B cell (primary cell): ENCODE data around the gene WDR35. TPM values are rescaled to one million over a fixed set of nuclear protein-coding genes. Genes with fewer than 3 reads are reported as not detected.

ENCODE experiments used
- ATAC-seq: fragments of 200-7000 bp; cut with Tn5 transposase; one replicate; pipeline ENCODE4 v1.10.0; 2021; ENCODE audit warnings: low read depth, mild to moderate bottlenecking, moderate number of reproducible peaks, moderate library complexity
- CTCF ChIA-PET: fragments of 350-600 bp; sonication (Branson Sonifier 250); formaldehyde crosslinking; loops from one replicate; lab custom pipeline; 2021; ENCODE audit warnings: antibody characterized with exemption, inconsistent platforms; lab: Charles Lee
- POLR2A ChIA-PET: fragments of 350-600 bp; sonication (Branson Sonifier 250); formaldehyde crosslinking; loops from one replicate; lab custom pipeline; 2021; ENCODE audit warnings: antibody characterized with exemption; lab: Charles Lee
- DNase-seq: peaks from one replicate; pipeline ENCODE4 v3.0.0; 2013
- H2AFZ ChIP-seq: 2 replicates; pipeline ENCODE4 v1.6.1; 2012; ENCODE audit warnings: mild to moderate bottlenecking, low read depth, low read length; ENCODE audit not compliant: insufficient read depth, poor library complexity, severe bottlenecking
- H3K27ac ChIP-seq, 2 donors: 1 replicate in 1 of 2; 2 replicates in 1 of 2; pipeline ENCODE4 v1.5.1; 2012 to 2013; ENCODE audit warnings: low read length in 2 of 2, mild to moderate bottlenecking in 2 of 2, moderate library complexity in 1 of 2
- H3K27me3 ChIP-seq, 4 experiments: fragments of 200-600 bp in 1 of 4; sonication (generic) in 1 of 4; replicated peaks in 1 of 4; 1 replicate in 2 of 4; 2 replicates in 2 of 4; pipeline versions ENCODE4 v1.6.1 to v1.7.0; 2013 to 2016; ENCODE audit warnings: low read length in 3 of 4, mild to moderate bottlenecking in 2 of 4, mixed read lengths in 1 of 4, moderate library complexity in 1 of 4; ENCODE audit not compliant: insufficient read depth in 4 of 4, control insufficient read depth in 3 of 4; ENCODE audit errors: control extremely low read depth in 1 of 4
- H3K36me3 ChIP-seq, 2 experiments: replicated peaks in 1 of 2; 1 replicate in 1 of 2; 2 replicates in 1 of 2; pipeline versions ENCODE4 v1.6.1 to v1.7.1; 2013; ENCODE audit warnings: low read length in 1 of 2; ENCODE audit not compliant: insufficient read depth in 2 of 2, control insufficient read depth in 1 of 2; ENCODE audit errors: control extremely low read depth in 1 of 2, extremely low read depth in 1 of 2
- H3K4me1 ChIP-seq, 2 donors: fragments of 200-600 bp in 1 of 2; sonication (generic) in 1 of 2; 1 replicate in 1 of 2; 2 replicates in 1 of 2; pipeline versions ENCODE4 v1.5.1 to v1.6.1; 2013 to 2017; ENCODE audit warnings: low read length in 2 of 2; ENCODE audit not compliant: control insufficient read depth in 2 of 2, insufficient read depth in 2 of 2
- H3K4me2 ChIP-seq: replicated peaks from 2 replicates; pipeline ENCODE3; 2012; ENCODE audit warnings: mild to moderate bottlenecking, low read depth, low read length; ENCODE audit not compliant: poor library complexity, severe bottlenecking
- H3K4me3 ChIP-seq, 5 experiments: fragments of 200-600 bp in 1 of 5; sonication (generic) in 1 of 5; 1 replicate in 3 of 5; 2 replicates in 2 of 5; pipeline versions ENCODE4 v1.5.1 to v1.7.0; 2011 to 2016; ENCODE audit warnings: low read length in 4 of 5, mild to moderate bottlenecking in 4 of 5, low read depth in 2 of 5, control low read depth in 1 of 5, moderate library complexity in 1 of 5; ENCODE audit not compliant: insufficient read depth in 1 of 5; ENCODE audit errors: control extremely low read depth in 1 of 5, extremely low read depth in 1 of 5
- H3K79me2 ChIP-seq: fragments of 200-600 bp; sonication (generic); one replicate; pipeline ENCODE4 v1.6.0; 2016; ENCODE audit warnings: low read length; ENCODE audit not compliant: control insufficient read depth, insufficient read depth
- H3K9ac ChIP-seq: fragments of 200-600 bp; sonication (generic); 2 replicates; pipeline ENCODE4 v1.6.1; 2017; ENCODE audit warnings: mild to moderate bottlenecking, low read length, moderate library complexity
- H3K9me3 ChIP-seq, 3 donors: one replicate each; pipeline versions ENCODE4 v1.6.1 to v1.7.1; 2013; ENCODE audit warnings: low read length in 2 of 3; ENCODE audit not compliant: control insufficient read depth in 2 of 3, insufficient read depth in 1 of 3; ENCODE audit errors: control extremely low read depth in 1 of 3
- H4K20me1 ChIP-seq: 2 replicates; pipeline ENCODE4 v1.6.0; 2012; ENCODE audit warnings: mild to moderate bottlenecking, low read length; ENCODE audit not compliant: insufficient read depth, control insufficient read depth, poor library complexity, severe bottlenecking
- H3K27ac Mint-ChIP-seq: one replicate; pipeline ENCODE4 v1.8.0; 2021; ENCODE audit warnings: mixed read lengths
- H3K27me3 Mint-ChIP-seq: one replicate; pipeline ENCODE4 v1.8.0; 2021; ENCODE audit warnings: mixed read lengths
- H3K4me1 Mint-ChIP-seq: one replicate; pipeline ENCODE4 v1.8.0; 2021; ENCODE audit warnings: mixed read lengths
- H3K4me3 Mint-ChIP-seq: one replicate; pipeline ENCODE4 v1.8.0; 2021; ENCODE audit warnings: mixed read lengths
- H3K9me3 Mint-ChIP-seq: one replicate; pipeline ENCODE4 v1.8.0; 2022; ENCODE audit warnings: mixed read lengths; ENCODE audit not compliant: insufficient read depth
- CTCF ChIP-seq: fragments of 200-600 bp; IDR thresholded peaks from one replicate; pipeline ENCODE4 v1.8.0; 2022; ENCODE audit warnings: antibody characterized with exemption, mild to moderate bottlenecking
- EZH2 ChIP-seq: IDR thresholded peaks from 2 replicates; pipeline ENCODE4 v1.6.1; 2012; ENCODE audit warnings: borderline replicate concordance, low read depth, mild to moderate bottlenecking, moderate library complexity, low read length; ENCODE audit not compliant: insufficient read depth, poor library complexity, severe bottlenecking
- WGBS: methylation state at CpG from one replicate; pipeline ENCODE4 v1.1.5; 2013; ENCODE audit warnings: missing lambda C conversion rate; ENCODE audit not compliant: insufficient coverage; 5-methylcytosine and 5-hydroxymethylcytosine counted together
- intact Hi-C: fragments of 100-400 bp; cut with micrococcal nuclease; formaldehyde crosslinking; loops from one replicate; pipeline ENCODE4 v1.10.0; 2022
- polyA plus RNA-seq: library from polyadenylated mRNA; depleted of rRNA; stranded (reverse); fragments of >200 nt; gene quantifications from 2 replicates; pipeline ENCODE4 v1.2.3, GENCODE V29; 2012
- total RNA-seq, 2 donors: library from RNA; stranded (reverse); fragments of 120-200 nt in 1 of 2; gene quantifications; 1 replicate in 1 of 2; 2 replicates in 1 of 2; pipeline versions ENCODE4 v1.2.3 to v1.2.4, GENCODE V29; 2013 to 2022

The WDR35 gene
- total and polyA plus RNA-seq, 2 donors (not counting 1 experiment from before 2014, with no cell fraction given), result 2.4 to 9.4 TPM

GRCh38 chr2:19933351-19933981 is 56.4 kb downstream of the WDR35 start:
- no peak overlapping the region for H3K4me3 Mint-ChIP-seq
- TF ChIP-seq EZH2 (no peak), CTCF (no peak)
- CTCF ChIA-PET, result no interaction called here
- Histone ChIP-seq H4K20me1 (no peaks in the 10 kb centered on the region), H3K4me3 (no peak overlapping the region), H3K4me1 (no peaks in the 10 kb centered on the region), H3K27ac (no peak overlapping the region), H3K9me3 (peaks cover 6 to 10% (median 6%) of the 10 kb centered on the region in 3 donors), H3K4me2 (no peak overlapping the region), H2AFZ (no peak overlapping the region), H3K79me2 (no peaks in the 10 kb centered on the region), H3K27me3 (no peaks in the 10 kb centered on the region), H3K9ac (no peak overlapping the region), H3K36me3 (peaks cover 7 to 21% of the 10 kb centered on the region in 2 experiments)
- no peak overlapping the region for H3K27ac Mint-ChIP-seq
- 70% methylated on average over 2 of the region's 5 CpGs for WGBS
- DNase-seq (no peak), ATAC-seq (no peak)
- peaks cover 4% of the 10 kb centered on the region for H3K9me3 Mint-ChIP-seq
- POLR2A ChIA-PET, result no interaction called here
- H3K27me3 Mint-ChIP-seq, result no peaks in the 10 kb centered on the region
- intact Hi-C loops, result no loop called here
- no peaks in the 10 kb centered on the region for H3K4me1 Mint-ChIP-seq

GRCh38 chr2:19932928-19933327 is 57.0 kb downstream of the WDR35 start:
- peaks cover 4% of the 10 kb centered on the region for H3K9me3 Mint-ChIP-seq
- POLR2A ChIA-PET, result no interaction called here
- Histone ChIP-seq H3K36me3 (peaks cover 7 to 21% of the 10 kb centered on the region in 2 experiments), H2AFZ (no peak overlapping the region), H3K27ac (no peak overlapping the region), H3K9me3 (peaks cover 7 to 14% (median 9%) of the 10 kb centered on the region in 3 donors), H3K79me2 (no peaks in the 10 kb centered on the region), H3K4me3 (no peak overlapping the region), H3K4me1 (no peaks in the 10 kb centered on the region), H3K9ac (no peak overlapping the region), H4K20me1 (no peaks in the 10 kb centered on the region), H3K4me2 (no peak overlapping the region), H3K27me3 (no peaks in the 10 kb centered on the region)
- CTCF ChIA-PET, result no interaction called here
- no peak overlapping the region for H3K4me3 Mint-ChIP-seq
- DNase-seq (no peak), ATAC-seq (no peak)
- intact Hi-C loops, result no loop called here
- H3K27ac Mint-ChIP-seq, result no peak overlapping the region
- no peaks in the 10 kb centered on the region for H3K27me3 Mint-ChIP-seq
- TF ChIP-seq CTCF, result no peak
- TF ChIP-seq EZH2, result no peak
- WGBS, result no CpG with 5 or more reads among the region's 2 CpGs
- H3K4me1 Mint-ChIP-seq, result no peaks in the 10 kb centered on the region
